Activated T-helper 1 cell treated with Interleukin-2 at 50 U/mL for 16 hours (primary cell): Measurements from ENCODE around the gene LRRN2.
"Not testable (repeated sequence)": the region's sequence is repeated elsewhere in the genome, so short reads cannot be mapped to it uniquely, and the experiment has no call there.

Experiments
- DNase-seq: peaks from one replicate; pipeline ENCODE4 v3.0.0-alpha.2; 2020; ENCODE audit warnings: low read depth

The LRRN2 gene

GRCh38 chr1:204692325-204692840, 6.8 kb upstream of the LRRN2 start:
- no peak for DNase-seq

DNA sequence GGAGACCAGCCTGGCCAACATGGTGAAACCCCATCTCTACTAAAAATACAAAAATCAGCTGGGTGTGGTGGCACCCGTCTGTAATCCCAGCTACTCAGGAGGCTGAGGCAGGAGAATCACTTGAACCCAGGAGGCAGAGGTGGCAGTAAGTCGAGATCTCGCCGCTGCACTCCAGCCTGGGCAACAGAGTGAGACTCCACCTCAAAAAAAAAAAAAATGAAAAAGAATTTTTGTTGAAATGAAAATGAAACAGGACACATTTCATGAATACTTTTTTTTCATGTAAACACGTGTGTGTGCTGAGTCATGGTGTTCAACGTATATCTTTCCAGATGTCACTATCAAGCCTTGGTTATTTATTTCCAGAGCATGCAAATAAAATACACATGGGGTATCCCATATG, 5.8 kb upstream of the LRRN2 start:
- DNase-seq, result not testable (repeated sequence)

- no peak for DNase-seq
Measured at GRCh38 chr1:204688776-204689175, 3.2 kb upstream of the LRRN2 start.

DNA sequence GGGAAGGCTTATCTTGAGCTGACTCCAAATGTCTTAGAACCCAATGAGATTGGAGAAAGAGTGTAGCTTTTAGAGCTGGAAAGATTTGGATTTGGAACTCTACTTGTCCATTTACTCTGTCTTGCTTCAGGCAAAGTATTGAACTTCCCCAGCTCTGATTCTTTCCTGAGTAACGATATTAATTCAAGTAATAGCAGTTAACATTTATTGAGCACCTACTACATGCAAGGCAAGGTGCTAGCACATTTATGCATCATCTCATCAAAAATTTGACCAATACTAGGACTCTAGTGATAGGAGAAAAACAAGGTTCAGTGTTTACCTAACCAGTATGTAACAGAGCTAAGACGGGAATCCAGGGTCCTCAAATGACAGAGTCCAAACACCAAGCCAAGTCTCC, 2.5 kb upstream of the LRRN2 start:
- DNase-seq, result no peak

- DNase-seq, result no peak
Measured at GRCh38 chr1:204684571-204685235, 835 bp downstream of the LRRN2 start.

GRCh38 chr1:204684206-204684570, 1.4 kb downstream of the LRRN2 start:
- DNase-seq, result no peak

DNA sequence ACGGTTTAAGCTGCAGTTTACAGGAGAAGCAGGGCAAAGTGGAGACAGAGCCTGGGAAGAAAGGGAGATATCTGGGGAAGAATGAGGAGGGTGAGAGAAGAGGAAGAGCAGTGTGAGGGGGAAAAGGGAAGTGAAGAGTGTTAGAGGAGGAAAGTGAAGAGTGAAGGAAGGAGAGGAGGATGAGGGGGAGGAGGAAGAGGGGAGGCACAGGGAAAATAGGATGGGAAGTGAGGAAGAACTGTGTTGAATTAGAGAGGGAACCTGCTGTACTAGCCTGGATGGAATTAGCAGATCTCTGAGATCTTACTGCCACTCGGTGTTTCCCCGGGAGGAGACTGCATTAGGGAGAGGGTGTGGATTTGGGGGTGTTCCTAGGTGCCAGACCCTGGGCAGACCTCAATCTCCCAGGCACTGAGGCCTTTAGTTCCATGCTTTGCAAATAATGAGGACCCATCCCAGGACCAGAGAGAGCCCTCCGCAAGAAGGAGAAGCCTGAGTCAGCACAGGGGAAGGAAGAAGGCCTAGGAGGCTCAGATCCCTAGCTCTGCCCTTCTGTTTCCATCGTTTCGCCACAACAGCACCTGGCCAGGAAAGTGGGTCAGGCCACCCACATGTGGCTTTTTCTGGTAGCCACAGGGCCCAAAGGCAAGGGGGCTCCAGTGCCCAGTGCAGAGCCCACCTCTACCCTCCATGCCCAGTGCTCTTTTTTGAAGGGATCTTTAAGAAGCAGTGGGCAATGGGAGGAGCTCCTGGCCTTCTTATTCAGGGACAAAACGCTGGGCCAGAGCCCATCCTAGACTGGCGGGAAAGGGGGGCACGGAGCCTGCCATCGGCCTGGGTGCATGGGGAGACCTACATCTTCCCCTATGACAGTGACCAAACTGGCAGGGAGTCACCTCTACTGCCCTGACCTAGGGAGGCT, 2.0 kb downstream of the LRRN2 start:
- no peak for DNase-seq

GRCh38 chr1:204680461-204680860, 5.1 kb downstream of the LRRN2 start:
- no peak for DNase-seq

DNA sequence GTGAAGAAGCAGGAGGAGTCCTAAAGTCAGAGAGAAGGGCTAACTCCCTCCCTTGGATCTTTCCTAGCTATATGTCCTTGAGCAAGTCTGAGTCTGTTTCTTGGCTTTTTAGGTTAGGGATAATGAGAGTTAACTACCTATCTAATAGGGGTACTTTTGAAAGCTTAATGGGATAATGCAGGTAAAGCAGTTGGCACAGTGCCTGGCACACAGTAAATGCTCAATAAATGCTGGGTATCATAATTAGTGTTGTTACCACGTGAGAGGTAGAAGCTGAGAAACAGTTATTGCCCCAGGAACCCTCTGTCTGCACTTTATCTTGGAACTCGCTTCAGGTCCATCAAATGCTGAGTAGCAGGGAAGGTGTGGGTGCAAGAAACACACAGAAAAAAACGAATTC, 5.5 kb downstream of the LRRN2 start:
- no peak for DNase-seq

- no peak for DNase-seq
Measured at GRCh38 chr1:204678721-204679475, 6.6 kb downstream of the LRRN2 start.

DNA sequence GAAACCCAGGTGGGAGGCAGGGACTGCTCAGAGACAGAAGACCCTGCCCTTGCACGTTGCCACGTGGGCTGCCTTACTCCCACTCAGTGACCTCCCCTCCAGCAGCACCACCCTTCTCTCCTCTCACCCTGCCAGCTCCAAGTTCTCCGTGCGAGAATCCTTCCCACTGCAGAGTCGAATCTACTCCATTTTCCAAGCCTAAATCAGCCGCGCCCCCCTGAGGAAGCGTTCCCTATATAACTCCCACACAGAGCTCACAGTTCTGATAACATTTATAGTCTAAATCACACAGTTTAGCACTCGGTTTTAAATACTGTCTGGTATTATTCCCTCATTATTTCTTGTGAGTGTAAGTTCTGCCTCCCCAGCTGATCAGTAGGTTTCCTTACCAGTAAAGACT, 7.7 kb downstream of the LRRN2 start:
- no peak for DNase-seq

DNA sequence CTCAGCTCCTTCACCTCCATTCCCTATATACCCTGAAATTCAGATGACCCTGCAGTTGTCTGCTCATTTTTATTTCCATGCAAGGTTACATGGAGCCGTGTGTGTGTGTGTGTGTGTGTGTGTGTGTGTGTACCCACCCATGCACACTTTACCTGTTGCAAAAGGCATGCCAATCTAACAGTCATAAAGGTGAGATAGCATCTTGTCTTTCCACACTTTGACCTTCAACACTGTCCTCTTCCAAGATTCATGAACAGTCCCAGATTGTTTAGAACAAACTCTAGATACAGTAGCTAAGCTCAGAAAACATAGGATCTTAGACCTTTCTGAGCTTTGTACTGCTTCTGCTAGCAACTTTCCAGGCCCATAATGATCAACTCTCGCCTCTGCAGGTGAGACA, 9.5 kb downstream of the LRRN2 start:
- no peak for DNase-seq

- no peak for DNase-seq
Measured at GRCh38 chr1:204673909-204674649, 11.5 kb downstream of the LRRN2 start.

DNA sequence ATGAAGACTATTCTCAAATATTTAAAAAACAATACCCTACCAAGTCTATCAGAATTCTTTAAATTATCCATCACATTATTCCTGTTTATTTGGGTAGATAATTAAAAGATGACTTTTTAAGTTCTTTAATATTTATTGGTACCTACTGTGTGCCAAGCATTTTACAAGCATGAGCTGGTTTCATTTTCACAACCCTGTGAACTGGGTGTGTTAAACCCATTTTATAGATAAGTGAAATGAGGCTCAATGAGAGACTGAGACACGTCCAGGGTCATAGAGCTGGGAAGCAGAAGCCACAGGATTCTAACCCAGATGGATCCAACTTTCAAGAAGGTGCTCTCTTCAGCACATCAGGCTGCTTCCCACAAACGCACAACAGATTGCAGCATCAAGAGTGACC, 12.3 kb downstream of the LRRN2 start:
- no peak for DNase-seq

DNA sequence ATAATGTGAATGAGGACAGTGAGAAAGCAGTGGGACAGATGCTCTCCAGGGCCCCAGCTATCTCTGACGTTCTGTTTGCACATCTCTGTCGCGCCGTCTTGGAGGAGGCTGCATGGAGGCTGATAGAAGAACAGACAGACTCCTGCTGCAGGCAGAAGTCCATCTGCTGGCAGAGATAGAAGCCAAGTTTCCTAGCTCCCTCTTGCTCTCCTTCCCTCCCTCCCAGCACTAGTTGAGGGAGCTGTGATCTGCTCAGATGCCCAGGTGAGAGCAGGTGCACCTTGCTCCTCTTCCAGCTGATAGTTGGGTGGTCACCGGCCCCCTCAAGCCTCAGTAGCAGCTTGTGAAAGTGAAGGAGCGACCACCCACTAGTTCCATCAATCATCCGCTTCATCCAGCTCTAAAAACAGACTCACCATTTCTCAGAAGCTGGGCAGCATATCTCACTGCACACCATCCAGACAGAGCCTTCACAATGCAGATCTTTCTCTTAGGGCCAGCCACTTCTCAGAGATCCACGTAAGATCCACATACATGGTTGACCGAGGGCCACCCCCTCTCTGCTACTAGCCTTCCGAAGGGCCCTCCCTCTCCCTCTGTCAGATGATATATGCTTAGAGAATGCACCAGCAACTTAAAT, 12.9 kb downstream of the LRRN2 start:
- DNase-seq, result no peak

DNA sequence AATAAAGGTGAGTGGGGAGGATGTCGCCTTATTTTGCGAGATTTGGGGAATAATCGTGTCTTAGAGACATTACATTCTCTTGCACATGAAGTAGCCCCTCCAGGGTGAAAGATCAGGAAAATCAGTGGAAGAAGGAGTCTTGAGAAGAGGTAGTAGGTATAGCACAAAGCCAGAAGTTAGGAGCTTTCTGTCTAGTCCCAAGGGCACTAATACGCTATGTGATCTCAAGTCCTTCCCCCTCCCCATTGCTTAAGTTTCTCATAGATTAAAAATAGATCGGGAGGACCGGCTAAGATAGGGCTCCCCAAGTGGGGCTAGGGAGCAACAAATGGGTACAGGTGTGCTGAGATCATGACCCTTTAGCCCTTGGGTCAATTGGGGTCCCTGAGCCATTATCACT, 13.5 kb downstream of the LRRN2 start:
- no peak for DNase-seq

GRCh38 chr1:204670152-204670927, 15.2 kb downstream of the LRRN2 start:
- DNase-seq, result no peak

GRCh38 chr1:204669579-204669978, 16.0 kb downstream of the LRRN2 start:
- no peak for DNase-seq

DNA sequence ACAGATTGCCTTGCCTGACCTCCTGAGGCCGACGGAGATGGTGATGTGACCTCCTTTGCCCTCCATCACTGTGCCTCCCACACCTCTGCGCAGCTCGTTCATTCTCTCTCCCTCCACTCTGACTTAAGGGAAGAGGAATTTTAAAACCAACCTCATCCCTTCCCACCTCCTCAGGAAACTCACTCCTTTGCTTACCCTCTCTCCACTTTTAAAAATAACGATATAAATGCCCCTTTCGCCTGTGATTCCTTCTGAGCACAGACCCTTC, 21.2 kb downstream of the LRRN2 start:
- no peak for DNase-seq

DNA sequence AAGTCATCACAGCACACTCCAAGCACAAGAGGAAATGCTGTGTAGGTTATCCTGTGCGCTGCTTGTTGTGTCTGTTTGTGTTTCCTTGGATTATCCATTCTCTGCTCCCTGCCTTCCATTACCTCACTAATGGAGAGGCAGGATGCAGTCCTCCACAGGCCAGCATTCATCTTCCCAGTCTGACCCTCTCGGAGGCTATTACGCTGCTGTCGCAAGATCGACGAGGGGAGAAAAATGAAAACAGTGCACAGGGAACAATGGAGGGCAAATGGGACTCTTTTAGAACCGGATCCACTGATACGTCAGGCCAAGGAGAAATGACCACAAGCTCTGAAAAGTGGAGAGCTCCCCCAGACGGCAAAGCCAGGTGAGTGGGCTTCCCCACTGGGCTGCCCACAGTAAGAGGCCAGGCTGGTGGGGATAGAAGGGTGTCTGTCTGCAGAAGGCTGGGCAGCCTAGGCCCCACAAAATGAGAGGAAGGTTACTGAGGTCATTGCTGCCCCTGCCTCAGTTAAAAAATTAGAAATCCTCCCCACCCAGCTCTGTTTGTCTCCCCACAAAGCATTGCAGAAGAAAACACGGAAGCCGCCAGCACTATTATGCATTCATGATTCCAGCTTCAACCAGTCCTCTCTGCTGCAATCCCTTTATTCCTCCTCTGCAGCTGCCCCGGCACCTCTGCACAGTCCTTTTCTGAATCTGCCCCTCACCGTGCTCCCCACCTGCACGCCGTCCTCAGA, 21.7 kb downstream of the LRRN2 start:
- DNase-seq, result no peak
